Mucosa of descending colon (tissue), 3 donors: Measurements from ENCODE around the gene ZNF784. TPM values are rescaled to one million over a fixed set of nuclear protein-coding genes. Genes with fewer than 3 reads are reported as not detected.

Experiments
- ATAC-seq: fragments of 200-7000 bp; cut with Tn5 transposase; one replicate; pipeline ENCODE4 v1.9.1; 2020; ENCODE audit warnings: mild to moderate bottlenecking, moderate library complexity
- DNase-seq, 3 donors: peaks; one replicate each; pipeline ENCODE4 v3.0.0-alpha.2; 2020
- H3K36me3 ChIP-seq: fragments of 200-600 bp; one replicate; pipeline ENCODE4 v1.8.0; 2021; ENCODE audit warnings: low read depth, mild to moderate bottlenecking
- H3K4me1 ChIP-seq: fragments of 200-600 bp; one replicate; pipeline ENCODE4 v1.8.0; 2021; ENCODE audit warnings: low read depth, mild to moderate bottlenecking
- H3K4me3 ChIP-seq: fragments of 200-600 bp; one replicate; pipeline ENCODE4 v1.8.0; 2021; ENCODE audit warnings: mild to moderate bottlenecking
- H3K9me3 ChIP-seq: fragments of 200-600 bp; one replicate; pipeline ENCODE4 v1.8.0; 2021; ENCODE audit warnings: mild to moderate bottlenecking
- intact Hi-C, 2 donors: fragments of 100-400 bp; cut with DNase I in 1 of 2; cut with micrococcal nuclease in 1 of 2; formaldehyde crosslinking; loops; one replicate each; pipeline versions ENCODE4 v1.11.0 to v1.11.1; 2022; cut with DNase I, micrococcal nuclease
- total RNA-seq, 3 donors: library from RNA; stranded (reverse); fragmentation: NEBNext Ultra II Directional in 2 of 3; extraction: Animal tissue kit (Norgen Biotek cat#: 25700) in 2 of 3; gene quantifications; one replicate each; pipeline versions ENCODE4 v1.2.1 to v1.2.4, GENCODE V29; 2021 to 2023
- TF ChIP-seq, protein P1 (sequence below): fragments of 200-600 bp; IDR thresholded peaks from one replicate; pipeline ENCODE4 v1.8.0; 2022; ENCODE audit warnings: antibody characterized with exemption, mild to moderate bottlenecking
- donor health status: DM: no; HTN: no; CAD: no; lungs with moderate emphysema.
- donor health status: DM: no; HTN: no; CAD: no.
- donor health status: DM: no; HTN: yes; CAD: no.

Gene ZNF784
- total RNA-seq, 3 donors from 2014 or later, result 8.7 to 13.8 (median 10.1) TPM

DNA sequence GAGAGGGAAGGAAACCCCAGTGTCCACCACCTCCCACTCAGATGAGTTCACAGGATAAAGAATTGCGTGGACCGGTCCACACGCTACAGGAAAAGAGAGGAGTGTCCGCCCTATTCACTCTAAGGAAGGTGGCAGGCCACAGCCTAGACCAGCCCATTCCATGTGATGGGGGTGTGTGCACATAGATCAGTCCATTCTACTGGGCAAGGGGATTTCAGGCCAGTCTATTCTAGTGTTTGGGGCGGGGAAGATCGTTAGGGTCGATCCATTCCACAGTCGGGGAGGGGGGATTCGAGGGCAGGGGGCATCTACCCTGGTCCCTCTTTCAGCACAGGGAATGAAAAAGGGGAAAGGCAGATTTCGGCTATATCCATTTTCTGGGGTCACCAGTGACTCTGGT lies 32.8 kb downstream of the ZNF784 start:
- Histone ChIP-seq H3K4me1 (peaks cover 4% of the 10 kb centered on the region), H3K4me3 (no peak overlapping the region), H3K9me3 (no peaks in the 10 kb centered on the region), H3K36me3 (no peaks in the 10 kb centered on the region)
- ATAC-seq (no peak), DNase-seq (no peak)
- TF ChIP-seq, protein P1, sequence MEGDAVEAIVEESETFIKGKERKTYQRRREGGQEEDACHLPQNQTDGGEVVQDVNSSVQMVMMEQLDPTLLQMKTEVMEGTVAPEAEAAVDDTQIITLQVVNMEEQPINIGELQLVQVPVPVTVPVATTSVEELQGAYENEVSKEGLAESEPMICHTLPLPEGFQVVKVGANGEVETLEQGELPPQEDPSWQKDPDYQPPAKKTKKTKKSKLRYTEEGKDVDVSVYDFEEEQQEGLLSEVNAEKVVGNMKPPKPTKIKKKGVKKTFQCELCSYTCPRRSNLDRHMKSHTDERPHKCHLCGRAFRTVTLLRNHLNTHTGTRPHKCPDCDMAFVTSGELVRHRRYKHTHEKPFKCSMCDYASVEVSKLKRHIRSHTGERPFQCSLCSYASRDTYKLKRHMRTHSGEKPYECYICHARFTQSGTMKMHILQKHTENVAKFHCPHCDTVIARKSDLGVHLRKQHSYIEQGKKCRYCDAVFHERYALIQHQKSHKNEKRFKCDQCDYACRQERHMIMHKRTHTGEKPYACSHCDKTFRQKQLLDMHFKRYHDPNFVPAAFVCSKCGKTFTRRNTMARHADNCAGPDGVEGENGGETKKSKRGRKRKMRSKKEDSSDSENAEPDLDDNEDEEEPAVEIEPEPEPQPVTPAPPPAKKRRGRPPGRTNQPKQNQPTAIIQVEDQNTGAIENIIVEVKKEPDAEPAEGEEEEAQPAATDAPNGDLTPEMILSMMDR, result no peak
- intact Hi-C loops, result no loop called here

DNA sequence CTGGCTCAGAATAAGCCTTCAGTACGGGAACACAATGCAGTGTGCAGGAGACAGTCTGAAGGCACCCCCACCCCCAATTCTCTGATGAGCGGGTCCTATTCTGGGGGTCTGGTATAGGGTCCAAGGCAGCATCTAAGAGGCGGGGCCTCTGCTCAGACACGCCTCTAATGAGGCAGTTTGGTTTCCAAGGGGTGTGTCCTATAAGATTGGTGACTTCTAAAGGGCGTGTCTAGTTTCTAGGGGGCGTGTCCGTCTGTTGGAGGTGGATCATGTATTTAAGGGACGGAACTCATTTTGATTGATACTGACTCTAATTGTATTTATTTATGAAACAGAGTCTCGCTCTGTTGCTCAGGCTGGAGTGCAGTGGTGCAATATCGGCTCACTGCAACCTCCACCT lies 33.7 kb downstream of the ZNF784 start:
- intact Hi-C loops, result no loop called here
- DNase-seq, result peak in 1 of 3 donors; percentile 40
- peaks cover 8% of the 10 kb centered on the region for H3K4me1 ChIP-seq

GRCh38 chr19:55590109-55590508 lies 34.3 kb downstream of the ZNF784 start:
- peaks cover 8% of the 10 kb centered on the region for H3K4me1 ChIP-seq

More for the DNA sequence above, 33.7 kb downstream of the ZNF784 start:
- peak; percentile 33 for ATAC-seq
- no peaks in the 10 kb centered on the region for H3K36me3 ChIP-seq
- TF ChIP-seq, protein P1, result no peak
- H3K4me3 ChIP-seq, result no peak overlapping the region
- no peaks in the 10 kb centered on the region for H3K9me3 ChIP-seq

GRCh38 chr19:55588738-55589137 lies 35.6 kb downstream of the ZNF784 start:
- ATAC-seq (no peak), DNase-seq (no peak)
- Histone ChIP-seq H3K9me3 (no peaks in the 10 kb centered on the region), H3K4me1 (peaks cover 8% of the 10 kb centered on the region), H3K4me3 (no peak overlapping the region), H3K36me3 (no peaks in the 10 kb centered on the region)
- TF ChIP-seq, protein P1, result no peak
- intact Hi-C loops, result no loop called here

More at GRCh38 chr19:55590109-55590508, 34.3 kb downstream of the ZNF784 start:
- TF ChIP-seq, protein P1, result no peak
- intact Hi-C loops, result no loop called here
- Histone ChIP-seq H3K4me3 (no peak overlapping the region), H3K9me3 (no peaks in the 10 kb centered on the region), H3K36me3 (no peaks in the 10 kb centered on the region)
- ATAC-seq (no peak), DNase-seq (no peak)

DNA sequence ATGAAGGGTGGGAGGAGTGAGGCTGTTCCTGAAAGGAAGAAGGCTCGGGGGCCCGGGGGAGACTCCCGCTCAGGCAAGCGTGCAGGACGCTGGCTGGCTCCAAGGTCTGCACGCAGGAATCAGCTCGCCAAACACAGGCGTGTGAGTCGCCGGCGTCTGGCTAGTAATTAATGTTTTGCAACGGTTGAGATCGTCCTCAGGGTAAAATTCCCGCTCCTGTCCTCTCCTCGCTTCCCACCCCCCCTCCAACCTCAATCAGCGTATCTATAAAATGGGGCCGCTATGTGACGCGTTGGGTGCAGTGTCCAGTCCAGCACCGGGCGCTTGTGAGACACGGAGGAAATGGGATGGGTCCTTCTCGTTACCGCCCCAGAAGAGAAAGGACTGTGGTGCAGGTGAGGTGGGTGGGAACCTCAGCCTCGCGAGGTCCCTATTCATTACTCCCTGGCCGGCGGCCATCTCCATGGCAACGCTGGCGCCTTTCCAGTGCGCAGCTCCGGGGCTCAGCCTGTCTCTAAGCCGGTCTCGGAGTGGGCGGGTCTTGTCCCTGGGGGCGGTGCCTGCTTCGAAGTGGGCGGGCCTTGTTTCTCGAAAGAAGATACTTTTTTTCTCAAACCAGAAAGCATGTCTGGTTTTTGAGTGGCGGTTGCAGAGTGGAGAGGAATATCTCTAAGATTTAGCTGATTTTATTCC lies 37.2 kb downstream of the ZNF784 start:
- DNase-seq (peak; percentile 96 to 98 (median 97)), ATAC-seq (peak; percentile 97)
- intact Hi-C loops, result no loop called here
- Histone ChIP-seq H3K9me3 (no peaks in the 10 kb centered on the region), H3K4me1 (peaks cover 8% of the 10 kb centered on the region), H3K4me3 (no peak overlapping the region), H3K36me3 (no peaks in the 10 kb centered on the region)
- TF ChIP-seq, protein P1, result no peak
